GM12878 (cell line): ENCODE results near the gene PLGRKT. TPM values are rescaled to one million over a fixed set of nuclear protein-coding genes. Genes with fewer than 3 reads are reported as not detected.
A peak's percentile ranks its signal among the peaks of the same experiment; 100 is the strongest.

Experiments used
- ATAC-seq: fragments of 200-7000 bp; cut with Tn5 transposase; 3 replicates; pipeline ENCODE4 v1.9.1; 2020; ENCODE audit warnings: mild to moderate bottlenecking, moderate library complexity
- BruUV-seq: library from RNA; stranded (reverse); fragments of 400-500 nt; replicated peaks from 2 replicates; lab custom pipeline; 2021; lab: Mats Ljungman, UMichigan
- CTCF ChIA-PET: fragments of 300-600 bp; sonication (Branson Sonifier 250); formaldehyde crosslinking; extraction: SDS; loops from one replicate; lab custom pipeline; 2021; ENCODE audit warnings: inconsistent platforms; lab: Yijun Ruan, JAX
- POLR2A ChIA-PET: fragments of 350-600 bp; formaldehyde crosslinking; extraction: SDS; loops from one replicate; lab custom pipeline; 2021; ENCODE audit warnings: inconsistent platforms; lab: Charles Lee
- RAD21 ChIA-PET: fragments of 300-600 bp; sonication (Branson Sonifier 250); formaldehyde crosslinking; loops from one replicate; lab custom pipeline; 2023; ENCODE audit warnings: antibody characterized with exemption; ENCODE audit not compliant: unreplicated experiment; lab: Charles Lee
- SMC1A ChIA-PET: fragments of 300-600 bp; sonication (Branson Sonifier 250); formaldehyde crosslinking; loops from one replicate; lab custom pipeline; 2023; ENCODE audit not compliant: unreplicated experiment, uncharacterized antibody; lab: Charles Lee
- DNase-seq: peaks from one replicate; pipeline ENCODE4 v3.0.0-alpha.2; 2011; ENCODE audit warnings: low read depth, low spot score
- FAIRE-seq: peaks from 3 replicates; lab custom pipeline; 2011; peaks lifted over from hg19 to GRCh38; lab: Jason Lieb, UNC
- H2AFZ ChIP-seq: 2 replicates; pipeline ENCODE4 v1.6.0; 2011; ENCODE audit warnings: low read depth, low read length, control low read depth; ENCODE audit not compliant: control insufficient read depth
- H3K27ac ChIP-seq: 2 replicates; pipeline ENCODE4 v1.5.1; 2011; ENCODE audit warnings: control low read depth; ENCODE audit not compliant: control insufficient read depth, insufficient read depth
- H3K27me3 ChIP-seq, 2 experiments: replicated peaks in 1 of 2; 2 replicates each; pipeline versions ENCODE4 v1.6.0 to v1.6.1; 2011; ENCODE audit warnings: low read length in 1 of 2; ENCODE audit not compliant: control insufficient read depth in 2 of 2, insufficient read depth in 2 of 2
- H3K36me3 ChIP-seq, 2 experiments: 2 replicates each; pipeline ENCODE4 v1.5.1; 2011; ENCODE audit warnings: low read length in 1 of 2; ENCODE audit not compliant: control insufficient read depth in 2 of 2, insufficient read depth in 2 of 2
- H3K4me1 ChIP-seq: 2 replicates; pipeline ENCODE4 v1.6.1; 2011; ENCODE audit warnings: mild to moderate bottlenecking, low read length, moderate library complexity, mixed read lengths; ENCODE audit not compliant: control insufficient read depth, insufficient read depth
- H3K4me2 ChIP-seq: 2 replicates; pipeline ENCODE4 v1.6.0; 2011; ENCODE audit warnings: control low read depth; ENCODE audit not compliant: control insufficient read depth, insufficient read depth
- H3K4me3 ChIP-seq: fragments of 200-600 bp; sonication (generic); 2 replicates; pipeline ENCODE4 v1.5.1; 2016
- H3K79me2 ChIP-seq: 2 replicates; pipeline ENCODE4 v1.6.0; 2011; ENCODE audit warnings: low read length; ENCODE audit not compliant: control insufficient read depth, insufficient read depth
- H3K9ac ChIP-seq: 2 replicates; pipeline ENCODE4 v1.8.0; 2011; ENCODE audit warnings: low read length, control low read depth, mixed read lengths; ENCODE audit not compliant: control insufficient read depth, insufficient read depth
- H3K9me3 ChIP-seq: replicated peaks from 3 replicates; pipeline ENCODE4 v1.5.1; 2011; ENCODE audit warnings: mild to moderate bottlenecking, low read length; ENCODE audit not compliant: control insufficient read depth, insufficient read depth
- H4K20me1 ChIP-seq: 2 replicates; pipeline ENCODE4 v1.6.0; 2011; ENCODE audit not compliant: control insufficient read depth, insufficient read depth
- ATF2 ChIP-seq: IDR thresholded peaks from 2 replicates; pipeline ENCODE4 v1.6.1; 2012; ENCODE audit warnings: low read length, inconsistent platforms
- BACH1 ChIP-seq: fragments of 450-650 bp; IDR thresholded peaks from 2 replicates; pipeline ENCODE4 v1.6.1; 2017; ENCODE audit warnings: mild to moderate bottlenecking, borderline replicate concordance
- CBFB ChIP-seq: IDR thresholded peaks from 2 replicates; pipeline ENCODE4 v1.6.1; 2016; ENCODE audit warnings: antibody characterized with exemption, low read depth
- FOS ChIP-seq: IDR thresholded peaks from 3 replicates; pipeline ENCODE4 v1.6.1; 2011; ENCODE audit warnings: borderline replicate concordance; ENCODE audit not compliant: insufficient read length; ENCODE audit errors: extremely low read depth
- GATAD2B ChIP-seq: fragments of 450-650 bp; conservative IDR thresholded peaks from 2 replicates; pipeline ENCODE4 v1.6.1; 2017; ENCODE audit warnings: low read depth, mild to moderate bottlenecking, moderate library complexity
- JUND ChIP-seq: IDR thresholded peaks from 2 replicates; pipeline ENCODE4 v1.6.1; 2012; ENCODE audit warnings: low read depth, mild to moderate bottlenecking, low read length, improper control_type of control experiment, moderate library complexity
- MEF2A ChIP-seq: IDR thresholded peaks from 2 replicates; pipeline ENCODE4 v1.6.1; 2011; ENCODE audit warnings: low read depth, mild to moderate bottlenecking, low read length, moderate library complexity; ENCODE audit not compliant: insufficient read depth
- MXI1 ChIP-seq: fragments of 150-350 bp; IDR thresholded peaks from 2 replicates; pipeline ENCODE4 v1.6.1; 2011; ENCODE audit warnings: low read depth, mild to moderate bottlenecking, inconsistent platforms, low read length, improper control_type of control experiment
- NFYB ChIP-seq: IDR thresholded peaks from 2 replicates; pipeline ENCODE4 v1.6.1; 2011; ENCODE audit warnings: low read depth, mild to moderate bottlenecking, low read length, improper control_type of control experiment, moderate library complexity; ENCODE audit not compliant: insufficient read depth
- SIN3A ChIP-seq: IDR thresholded peaks from 2 replicates; pipeline ENCODE4 v1.6.1; 2012; ENCODE audit warnings: low read depth, low read length, improper control_type of control experiment
- SREBF2 ChIP-seq: IDR thresholded peaks from 2 replicates; pipeline ENCODE4 v1.6.1; 2012; ENCODE audit warnings: mild to moderate bottlenecking, low read length
- WRNIP1 ChIP-seq: IDR thresholded peaks from 2 replicates; pipeline ENCODE4 v1.6.1; 2011; ENCODE audit warnings: low read depth, low read length, improper control_type of control experiment, borderline replicate concordance
- WGBS: methylation state at CpG from one replicate; pipeline ENCODE4 v1.1.6; 2016; ENCODE audit warnings: low lambda C conversion rate; ENCODE audit not compliant: insufficient replicate concordance, insufficient coverage; ENCODE audit errors: missing lambda C conversion rate; 5-methylcytosine and 5-hydroxymethylcytosine counted together
- in situ Hi-C: fragments of 300-500 bp; cut with MboI; formaldehyde crosslinking; loops from 9 replicates; pipeline ENCODE4 v1.14.3; 2018; ENCODE audit warnings: mixed read lengths
- intact Hi-C: fragments of 100-400 bp; cut with micrococcal nuclease; formaldehyde crosslinking; loops from one replicate; pipeline ENCODE4 v1.14.2; 2022; ENCODE audit not compliant: unreplicated experiment
- polyA plus RNA-seq, 11 experiments: library from polyadenylated mRNA; depleted of rRNA in 4 of 11; unstranded in 6 of 11; stranded (reverse) in 5 of 11; fragments of >200 nt; fragmentation: Nextera tagmentation in 4 of 11; fragmentation: Illumina TruSeq in 1 of 11; extraction: Ambion mirVana in 4 of 11; extraction: Trizol in 1 of 11; gene quantifications; 1 replicate in 1 of 11; 2 replicates in 10 of 11; pipeline versions ENCODE4 v1.2.1 to v1.2.3, GENCODE V29; 2011 to 2016; ENCODE audit warnings: inconsistent platforms in 2 of 11, missing spikeins in 2 of 11, low read depth in 1 of 11
- total RNA-seq, 4 experiments: library from RNA; depleted of rRNA in 3 of 4; stranded (reverse); fragments of >200 nt in 3 of 4; fragmentation: Illumina TruSeq in 1 of 4; extraction: Trizol in 1 of 4; gene quantifications; 2 replicates each; pipeline versions ENCODE4 v1.2.1 to v1.2.3, GENCODE V29; 2013 to 2021
- TF ChIP-seq, protein P1 (sequence below): IDR thresholded peaks from 2 replicates; pipeline ENCODE4 v1.6.1; 2011; ENCODE audit warnings: low read depth, mild to moderate bottlenecking, low read length, moderate library complexity, borderline replicate concordance; ENCODE audit errors: extremely low read depth

Gene PLGRKT
- total and polyA plus RNA-seq, 10 of the 15 experiments (the other 5 are each of a cell fraction or from before 2014, with no cell fraction given), result 25.2 to 72.3 (median 38.4) TPM

GRCh38 chr9:5480919-5481318 is 43.2 kb upstream of the PLGRKT start:
- SMC1A ChIA-PET, result interaction anchor here (0.6 to 7.6 kb wide), 22 partner anchors 8 to 350 kb away, joined by 3 to 87 read pairs (median 8); partner anchors contain the start of genes CD274 and PDCD1LG2
- RAD21 ChIA-PET, result interaction anchor here (0.9 to 4.0 kb wide), 18 partner anchors 9 to 124 kb away, joined by 3 to 47 read pairs (median 7); partner anchors contain the start of genes CD274 and PDCD1LG2
- no peak overlapping the region for H2AFZ ChIP-seq
- H4K20me1 ChIP-seq, result no peaks in the 10 kb centered on the region
- peaks cover 5% of the 10 kb centered on the region; the same call in 2 of the 3 replicates for H3K9me3 ChIP-seq
- CTCF ChIA-PET, result interaction anchor here (0.7 to 3.0 kb wide), 9 partner anchors 9 to 120 kb away, joined by 3 to 14 read pairs (median 5); no protein-coding TSS in a partner anchor
- DNase-seq (no peak), ATAC-seq (peak; percentile 59), FAIRE-seq (no peak)
- intact Hi-C loops, result loop anchor here (1.0 to 2.0 kb wide), 3 partner anchors 11 to 29 kb away; partner anchors contain the start of gene PDCD1LG2
- H3K4me2 ChIP-seq, result no peak overlapping the region
- in situ Hi-C loops, result no loop called here
- no TSS peak for BruUV-seq
- H3K27me3 ChIP-seq, result no peaks in the 10 kb centered on the region
- POLR2A ChIA-PET, result interaction anchor here (0.7 to 2.1 kb wide), 11 partner anchors 9 to 105 kb away, joined by 3 to 16 read pairs (median 7); partner anchors contain the start of gene PDCD1LG2
- WGBS, result 66% methylated on average over 4 of the region's 4 CpGs
- H3K4me3 ChIP-seq, result no peak overlapping the region
- peak overlapping the region; percentile 62 for H3K27ac ChIP-seq
- H3K79me2 ChIP-seq, result no peaks in the 10 kb centered on the region
- H3K9ac ChIP-seq, result no peak overlapping the region
- peaks cover 27% of the 10 kb centered on the region for H3K4me1 ChIP-seq
- no peaks in the 10 kb centered on the region for H3K36me3 ChIP-seq
- TF ChIP-seq JUND (no peak), CBFB (no peak), FOS (no peak), NFYB (no peak), SIN3A (no peak), MXI1 (no peak), MEF2A (no peak), BACH1 (no peak), ATF2 (no peak), GATAD2B (no peak), WRNIP1 (no peak), SREBF2 (no peak)
- TF ChIP-seq, protein P1, sequence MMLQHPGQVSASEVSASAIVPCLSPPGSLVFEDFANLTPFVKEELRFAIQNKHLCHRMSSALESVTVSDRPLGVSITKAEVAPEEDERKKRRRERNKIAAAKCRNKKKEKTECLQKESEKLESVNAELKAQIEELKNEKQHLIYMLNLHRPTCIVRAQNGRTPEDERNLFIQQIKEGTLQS, result no peak
